Spleen (tissue), 7 donors: ENCODE results near the gene PCNX2.

Experiments used
- CTCF ChIP-seq, 11 experiments: fragments of 200-600 bp in 7 of 11; fragments of 450-650 bp in 4 of 11; sonication (generic) in 4 of 11; IDR thresholded peaks in 8 of 11; conservative IDR thresholded peaks in 3 of 11; 1 replicate in 7 of 11; 2 replicates in 4 of 11; pipeline versions ENCODE4 v1.4.0 to v1.8.0; 2016 to 2021; ENCODE audit warnings: antibody characterized with exemption in 11 of 11, inconsistent platforms in 4 of 11, mild to moderate bottlenecking in 1 of 11
- POLR2A ChIP-seq, 3 donors: fragments of 450-650 bp; IDR thresholded peaks; one replicate each; pipeline ENCODE4 v1.5.1; 2017; ENCODE audit warnings: antibody characterized with exemption in 3 of 3, mild to moderate bottlenecking in 1 of 3
- POLR2AphosphoS5 ChIP-seq, 3 donors: sonication (generic); formaldehyde crosslinking; IDR thresholded peaks; one replicate each; pipeline ENCODE4 v1.5.1; 2017; ENCODE audit warnings: antibody characterized with exemption in 3 of 3
- donor health status: DM: no; HTN: no; CAD: no; lungs with moderate emphysema.
- donor health status: DM: no; HTN: no; CAD: no.
- donor health status: DM: no; HTN: no; CAD: no.

- no peak for TF ChIP-seq CTCF (IDR thresholded peaks at IDR 0.05 in 8 of 11, conservative IDR thresholded peaks at IDR 0.05 in 3 of 11)
- no peak for TF ChIP-seq POLR2A (IDR thresholded peaks at IDR 0.05)
- TF ChIP-seq POLR2AphosphoS5 (IDR thresholded peaks at IDR 0.05), result no peak
Observed at GRCh38 chr1:233158322-233158721, 137.2 kb downstream of the PCNX2 start.
